GM15510 (cell line): Measurements from ENCODE around the gene ZNF213.

Source experiments
- POLR2A ChIP-seq: IDR thresholded peaks from 3 replicates; pipeline ENCODE4 v1.6.1; 2011; ENCODE audit warnings: borderline replicate concordance; ENCODE audit not compliant: insufficient read length; ENCODE audit errors: extremely low read depth

Gene ZNF213

DNA sequence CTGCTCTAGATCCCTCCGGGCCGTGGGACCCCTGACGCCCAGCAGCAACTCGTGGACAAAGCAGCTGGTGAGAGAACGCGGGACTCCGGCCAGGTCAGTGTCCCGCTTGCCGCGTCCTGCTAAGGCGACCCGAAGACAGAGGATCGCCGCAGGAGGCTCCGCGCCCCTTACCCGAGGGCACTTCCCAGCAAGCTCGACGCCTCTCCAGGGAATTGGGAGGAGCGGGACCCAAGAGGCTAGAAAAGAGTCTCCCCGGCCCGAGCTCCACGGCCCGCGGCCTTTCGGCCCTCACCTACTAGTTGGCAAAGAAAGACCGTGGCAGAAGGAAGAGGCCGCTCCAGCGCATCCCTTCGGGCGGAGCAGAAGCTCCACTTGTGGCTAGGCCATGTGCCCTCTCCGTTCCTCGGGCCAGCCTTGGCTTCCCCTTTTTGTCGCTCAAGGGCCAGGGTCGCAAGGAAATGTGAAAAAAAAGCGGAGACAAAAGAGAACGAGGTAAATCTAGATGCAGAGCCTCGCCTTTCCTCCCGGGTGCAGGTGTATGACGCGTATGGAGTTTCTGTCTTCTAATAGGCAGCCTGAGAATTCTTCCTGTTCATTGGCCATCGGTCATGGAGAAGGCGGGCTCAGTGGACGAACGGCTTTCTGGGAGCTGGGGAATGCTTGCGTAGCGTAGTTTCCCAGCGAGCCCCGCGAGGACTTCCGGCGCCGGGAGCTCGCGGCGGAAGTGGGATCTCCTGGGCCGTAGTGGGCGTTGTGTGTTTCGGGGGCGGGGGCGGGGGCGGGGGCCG lies at the start of gene ZNF213:
TSS of gene ZNF213 (plus strand) at position 692 of the 788 bp plus-strand sequence. CDS start 2,252 bp downstream, outside the sequence.
- peak; percentile 50 for TF ChIP-seq POLR2A

DNA sequence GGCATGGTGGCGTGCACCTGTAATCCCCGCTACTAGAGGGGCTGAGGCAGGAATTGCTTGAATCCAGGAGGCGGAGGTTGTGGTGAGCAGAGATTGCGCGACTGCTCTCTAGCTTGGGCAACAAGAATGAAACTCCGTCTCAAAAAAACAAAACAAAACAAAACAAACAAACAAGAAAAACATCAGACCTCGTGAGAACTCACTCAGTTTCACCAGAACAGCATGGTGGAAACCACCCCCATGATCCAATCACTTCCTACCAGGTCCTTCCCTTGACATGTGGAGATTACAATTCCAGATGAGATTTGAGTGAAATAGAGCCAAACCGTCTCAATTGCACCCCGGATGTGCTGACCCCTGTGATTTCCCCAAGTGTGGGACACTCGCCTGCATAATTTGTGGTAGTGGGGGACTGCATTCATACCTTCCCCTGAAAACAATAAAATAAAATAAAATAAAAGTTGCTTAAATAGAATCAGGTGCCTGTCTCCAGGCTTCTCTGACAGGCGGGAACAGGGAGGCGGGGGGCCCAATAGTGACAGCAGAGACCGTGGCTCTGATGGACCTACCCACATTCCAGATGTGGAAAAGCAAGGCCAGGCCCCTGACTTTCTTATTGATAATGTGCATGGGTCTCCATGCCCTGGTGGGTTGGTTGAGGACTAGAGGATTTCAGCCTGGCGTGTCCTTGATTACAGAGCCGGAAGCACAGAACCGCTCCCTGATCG lies 48.8 kb upstream of the ZNF213 start:
- no peak for TF ChIP-seq POLR2A

GRCh38 chr16:3086596-3087242 lies 48.1 kb upstream of the ZNF213 start:
- TF ChIP-seq POLR2A = no peak

DNA sequence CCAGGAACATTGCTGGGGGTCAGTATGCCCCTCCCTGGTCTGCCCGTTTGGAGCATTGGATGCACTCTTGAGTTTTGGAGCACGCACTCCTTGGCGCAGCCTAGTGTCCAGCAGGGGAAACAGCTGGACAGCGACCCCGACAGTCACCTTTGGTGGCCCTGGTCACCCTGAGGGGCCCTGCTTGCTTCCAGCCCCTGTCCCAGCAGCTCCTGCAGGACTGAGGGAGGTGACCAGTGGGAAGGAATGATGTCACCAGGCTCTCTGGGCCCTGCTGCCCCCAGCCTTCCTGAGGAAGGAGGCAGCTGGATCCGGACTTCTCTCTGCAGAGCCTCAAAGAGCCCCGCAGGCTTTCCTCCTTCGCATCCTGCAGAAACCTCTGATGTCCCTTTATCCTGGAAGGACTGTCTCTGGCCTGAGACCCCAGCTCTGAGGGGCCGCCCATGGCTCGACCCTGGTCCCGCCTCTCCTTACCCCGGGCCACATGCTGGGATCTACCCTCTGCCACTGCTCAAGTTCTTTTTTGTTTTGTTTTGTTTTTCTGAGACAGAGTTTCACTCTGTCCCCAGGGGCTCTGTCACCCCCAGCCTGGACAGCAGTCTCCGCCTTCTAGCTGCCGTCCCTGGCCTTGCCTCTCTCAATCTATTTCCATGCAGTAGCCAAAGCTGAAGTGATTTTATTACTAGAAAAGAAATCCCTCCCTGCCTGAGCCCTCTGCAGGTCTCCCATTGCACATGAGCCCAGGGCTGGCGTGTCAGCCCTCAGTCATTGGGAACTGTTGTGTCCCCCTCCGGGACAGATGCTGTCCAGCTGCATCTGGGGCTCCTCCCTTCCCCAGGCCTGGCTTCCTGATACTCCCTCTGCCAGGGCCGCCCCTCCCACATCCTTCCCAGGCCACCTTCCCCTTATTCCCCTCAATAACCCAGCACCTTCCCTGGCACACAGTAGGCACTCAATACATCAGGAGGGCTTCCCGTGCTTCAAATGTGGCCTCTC lies 47.3 kb upstream of the ZNF213 start:
- no peak for TF ChIP-seq POLR2A

- TF ChIP-seq POLR2A = no peak
Measured at GRCh38 chr16:3088450-3088849, 46.4 kb upstream of the ZNF213 start.

- no peak for TF ChIP-seq POLR2A
Measured at GRCh38 chr16:3088925-3089716, 45.7 kb upstream of the ZNF213 start.

DNA sequence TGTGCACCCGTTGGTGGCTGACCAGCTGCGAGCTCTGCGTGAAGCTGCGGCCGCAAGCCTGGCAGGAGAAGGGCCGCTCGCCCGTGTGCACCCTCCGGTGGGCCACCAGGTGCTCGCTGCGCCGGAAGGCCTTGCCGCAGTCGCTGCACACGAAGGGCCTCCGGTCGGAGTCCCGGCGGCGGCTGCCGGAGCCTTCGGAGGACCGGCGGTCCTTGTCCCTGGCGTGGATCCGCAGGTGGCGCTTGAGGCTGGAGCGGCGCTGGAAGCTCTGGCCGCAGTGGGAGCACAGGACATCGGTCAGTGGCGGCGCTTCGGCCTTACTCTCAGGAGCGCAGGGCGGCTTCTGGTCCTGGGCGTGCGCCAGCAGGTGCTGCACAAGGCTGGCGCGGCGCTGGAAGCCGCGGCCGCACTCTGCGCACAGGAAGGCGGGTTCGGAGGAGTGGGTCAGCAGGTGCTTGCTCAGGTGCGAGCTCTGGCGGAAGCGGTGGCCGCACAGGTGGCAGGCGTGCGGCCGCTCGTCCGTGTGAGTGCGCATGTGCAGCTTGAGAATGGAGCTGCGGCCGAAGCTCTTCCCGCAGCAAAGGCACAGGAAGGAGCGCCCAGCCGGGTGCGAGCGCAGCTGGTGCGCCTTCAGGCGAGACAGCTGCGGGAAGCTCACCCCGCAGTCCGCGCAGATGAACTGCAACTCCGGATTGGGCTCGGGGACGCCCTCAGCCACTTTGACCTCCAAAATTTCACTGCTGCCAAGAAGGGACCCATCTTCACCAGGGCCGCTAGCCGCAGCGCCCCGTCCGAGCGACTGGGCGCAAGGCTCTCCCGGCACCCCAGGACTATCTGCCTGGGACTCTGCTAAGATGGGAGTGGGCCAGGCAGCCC lies 44.9 kb upstream of the ZNF213 start:
- no peak for TF ChIP-seq POLR2A

- no peak for TF ChIP-seq POLR2A
Measured at GRCh38 chr16:3091551-3091950, 43.3 kb upstream of the ZNF213 start.

GRCh38 chr16:3092501-3092941 lies 42.3 kb upstream of the ZNF213 start:
- no peak for TF ChIP-seq POLR2A

DNA sequence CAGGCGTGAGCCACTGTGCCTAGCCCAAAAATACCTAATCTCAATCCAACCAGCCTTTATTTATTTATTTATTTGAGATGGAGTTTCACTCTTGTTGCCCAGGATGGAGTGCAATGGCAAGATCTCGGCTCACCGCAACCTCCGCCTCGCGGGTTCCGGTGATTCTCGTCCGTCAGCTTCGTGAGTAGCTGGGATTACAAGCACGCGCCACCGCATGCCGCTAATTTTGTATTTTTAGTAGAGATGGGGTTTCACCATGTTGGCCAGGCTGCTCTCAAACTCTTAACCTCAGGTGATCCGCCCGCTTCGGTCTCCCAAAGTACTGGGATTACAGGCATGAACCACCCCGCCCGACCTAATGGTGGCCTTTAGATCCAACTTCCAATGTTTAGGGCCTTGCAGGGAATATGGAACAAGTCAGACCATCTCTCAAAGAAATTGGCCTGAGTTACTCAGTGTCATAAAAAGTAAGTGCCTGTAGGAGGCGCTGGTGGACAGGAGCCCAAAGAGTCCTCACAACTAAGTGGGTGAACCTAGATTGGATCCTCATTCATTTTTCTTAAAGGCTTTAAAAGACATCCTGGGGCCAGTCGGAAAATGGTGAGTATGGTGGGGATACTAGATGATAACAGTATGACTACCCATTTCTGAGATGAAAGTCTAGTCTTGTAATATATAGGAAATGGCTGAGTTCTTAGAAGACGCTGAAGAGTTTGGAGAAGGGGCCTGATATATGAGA lies 40.4 kb upstream of the ZNF213 start:
- no peak for TF ChIP-seq POLR2A

- TF ChIP-seq POLR2A = no peak
Measured at GRCh38 chr16:3095869-3096268, 39.0 kb upstream of the ZNF213 start.

- no peak for TF ChIP-seq POLR2A
Measured at GRCh38 chr16:3096362-3096761, 38.5 kb upstream of the ZNF213 start.
